IPS-11a (cell line): Measurements from ENCODE around the gene THAP9.
A peak's percentile ranks its signal among the peaks of the same experiment; 100 is the strongest.
"Not testable (repeated sequence)": the region's sequence is repeated elsewhere in the genome, so short reads cannot be mapped to it uniquely, and the experiment has no call there.

Experiments
- H3K4me3 ChIP-seq: one replicate; pipeline ENCODE4 v1.5.1; 2013; ENCODE audit warnings: low read depth, low read length, control low read depth

The THAP9 gene, protein sequence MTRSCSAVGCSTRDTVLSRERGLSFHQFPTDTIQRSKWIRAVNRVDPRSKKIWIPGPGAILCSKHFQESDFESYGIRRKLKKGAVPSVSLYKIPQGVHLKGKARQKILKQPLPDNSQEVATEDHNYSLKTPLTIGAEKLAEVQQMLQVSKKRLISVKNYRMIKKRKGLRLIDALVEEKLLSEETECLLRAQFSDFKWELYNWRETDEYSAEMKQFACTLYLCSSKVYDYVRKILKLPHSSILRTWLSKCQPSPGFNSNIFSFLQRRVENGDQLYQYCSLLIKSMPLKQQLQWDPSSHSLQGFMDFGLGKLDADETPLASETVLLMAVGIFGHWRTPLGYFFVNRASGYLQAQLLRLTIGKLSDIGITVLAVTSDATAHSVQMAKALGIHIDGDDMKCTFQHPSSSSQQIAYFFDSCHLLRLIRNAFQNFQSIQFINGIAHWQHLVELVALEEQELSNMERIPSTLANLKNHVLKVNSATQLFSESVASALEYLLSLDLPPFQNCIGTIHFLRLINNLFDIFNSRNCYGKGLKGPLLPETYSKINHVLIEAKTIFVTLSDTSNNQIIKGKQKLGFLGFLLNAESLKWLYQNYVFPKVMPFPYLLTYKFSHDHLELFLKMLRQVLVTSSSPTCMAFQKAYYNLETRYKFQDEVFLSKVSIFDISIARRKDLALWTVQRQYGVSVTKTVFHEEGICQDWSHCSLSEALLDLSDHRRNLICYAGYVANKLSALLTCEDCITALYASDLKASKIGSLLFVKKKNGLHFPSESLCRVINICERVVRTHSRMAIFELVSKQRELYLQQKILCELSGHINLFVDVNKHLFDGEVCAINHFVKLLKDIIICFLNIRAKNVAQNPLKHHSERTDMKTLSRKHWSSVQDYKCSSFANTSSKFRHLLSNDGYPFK

DNA sequence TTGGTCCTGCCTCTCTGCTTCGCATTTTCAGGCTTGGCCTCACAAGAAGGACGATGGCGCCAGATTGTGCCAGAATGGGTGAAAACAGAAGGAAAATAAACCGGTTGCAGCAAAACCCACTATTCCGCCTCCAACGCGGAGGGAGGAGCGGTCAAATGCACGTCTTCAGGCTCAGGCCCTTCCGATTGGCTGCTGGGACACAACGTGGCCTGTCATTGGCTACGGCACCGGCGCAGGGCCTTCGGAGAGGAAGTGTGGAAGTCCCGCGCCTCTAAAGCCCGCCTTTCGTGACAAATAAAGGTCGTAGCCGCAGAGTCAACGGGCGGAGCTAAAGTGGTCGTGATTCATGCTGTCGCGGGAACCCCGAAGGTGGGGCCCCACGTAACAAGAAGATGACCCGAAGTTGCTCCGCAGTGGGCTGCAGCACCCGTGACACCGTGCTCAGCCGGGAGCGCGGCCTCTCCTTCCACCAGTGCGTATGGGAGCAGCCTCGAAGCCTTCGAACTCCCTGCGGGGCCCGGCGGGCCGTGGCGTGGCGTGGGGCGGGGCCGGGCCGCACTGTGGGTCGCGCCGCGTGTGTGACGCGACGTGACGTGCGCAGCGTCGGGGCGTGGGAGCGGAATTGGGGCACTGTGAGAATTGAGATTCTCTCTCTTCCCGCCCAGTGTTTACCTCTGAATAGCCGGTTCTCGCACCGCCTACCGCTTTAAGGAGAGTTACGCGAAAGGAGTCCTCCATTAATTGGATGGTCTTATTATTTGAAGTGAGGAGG is at the start of gene THAP9:
TSS of gene THAP9 (plus strand) at position 325 of the 772 bp plus-strand sequence. CDS start at position 393, 68 bp downstream.
- H3K4me3 ChIP-seq: peak within 1 kb of the TSS; percentile 95

GRCh38 chr4:82851318-82851717 is 49.2 kb upstream of the THAP9 start:
- no peak overlapping the region for H3K4me3 ChIP-seq

DNA sequence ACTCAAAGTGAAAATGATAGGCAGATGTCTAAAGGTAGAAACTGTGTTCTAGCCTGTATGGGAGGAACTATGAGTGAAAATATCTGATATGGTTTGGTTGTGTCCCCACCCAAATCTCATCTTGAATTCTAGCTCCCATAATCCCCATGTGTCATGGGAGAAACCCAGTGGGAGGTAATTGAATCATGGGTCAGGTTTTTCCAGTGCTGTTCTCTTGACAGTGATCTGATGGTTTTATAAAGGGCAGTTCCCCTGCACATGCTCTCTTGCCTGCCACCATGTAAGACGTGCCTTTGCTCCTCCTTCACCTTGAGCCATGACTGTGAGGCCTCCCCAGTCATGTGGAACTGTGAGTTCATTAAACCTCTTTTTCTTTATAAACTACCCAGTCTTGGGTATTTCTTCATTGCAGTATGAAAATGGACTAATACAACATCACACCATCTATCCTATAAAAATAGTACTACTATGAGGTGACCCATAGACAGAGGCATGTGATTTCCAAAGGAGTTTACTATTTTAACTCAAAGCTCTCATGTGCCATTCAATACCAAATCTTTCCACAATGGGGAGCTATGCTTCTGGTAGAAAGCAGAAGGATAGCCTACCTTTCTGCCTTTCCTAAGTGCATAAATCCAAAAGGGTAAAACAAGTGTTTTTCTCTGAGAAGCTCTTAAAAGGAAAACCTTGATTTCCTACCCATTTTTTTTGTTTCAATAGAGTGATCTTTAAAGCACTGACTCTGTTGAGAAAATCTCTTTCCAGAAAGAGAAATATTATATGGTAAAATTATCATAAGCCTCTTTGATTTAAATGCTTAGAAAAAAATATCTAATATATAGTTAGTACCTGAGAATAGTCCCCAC is 48.4 kb upstream of the THAP9 start:
- H3K4me3 ChIP-seq: no peak overlapping the region

- H3K4me3 ChIP-seq: no peak overlapping the region
Measured at GRCh38 chr4:82852751-82853285, 47.7 kb upstream of the THAP9 start.

DNA sequence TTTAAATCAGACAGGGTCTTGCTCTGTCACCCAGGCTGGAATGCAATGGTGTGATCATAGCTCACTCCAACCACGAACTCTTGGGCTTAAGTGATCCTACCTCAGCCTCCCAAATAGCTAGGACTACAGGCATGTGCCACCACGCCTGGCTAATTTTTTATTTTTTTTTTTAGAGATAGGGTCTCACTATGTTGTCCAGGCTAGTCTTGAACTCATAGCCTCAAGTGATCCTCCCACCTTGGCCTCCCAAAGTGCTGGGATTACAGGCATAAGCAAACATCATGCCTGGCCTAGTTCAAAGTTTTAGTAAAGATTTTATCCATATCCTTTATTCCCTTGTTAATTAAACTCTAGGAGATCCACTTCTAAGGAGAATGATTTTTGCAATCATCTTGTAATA is 40.0 kb upstream of the THAP9 start:
- not testable (repeated sequence) for H3K4me3 ChIP-seq

- H3K4me3 ChIP-seq: no peak overlapping the region
Measured at GRCh38 chr4:82861529-82861928, 39.0 kb upstream of the THAP9 start.

DNA sequence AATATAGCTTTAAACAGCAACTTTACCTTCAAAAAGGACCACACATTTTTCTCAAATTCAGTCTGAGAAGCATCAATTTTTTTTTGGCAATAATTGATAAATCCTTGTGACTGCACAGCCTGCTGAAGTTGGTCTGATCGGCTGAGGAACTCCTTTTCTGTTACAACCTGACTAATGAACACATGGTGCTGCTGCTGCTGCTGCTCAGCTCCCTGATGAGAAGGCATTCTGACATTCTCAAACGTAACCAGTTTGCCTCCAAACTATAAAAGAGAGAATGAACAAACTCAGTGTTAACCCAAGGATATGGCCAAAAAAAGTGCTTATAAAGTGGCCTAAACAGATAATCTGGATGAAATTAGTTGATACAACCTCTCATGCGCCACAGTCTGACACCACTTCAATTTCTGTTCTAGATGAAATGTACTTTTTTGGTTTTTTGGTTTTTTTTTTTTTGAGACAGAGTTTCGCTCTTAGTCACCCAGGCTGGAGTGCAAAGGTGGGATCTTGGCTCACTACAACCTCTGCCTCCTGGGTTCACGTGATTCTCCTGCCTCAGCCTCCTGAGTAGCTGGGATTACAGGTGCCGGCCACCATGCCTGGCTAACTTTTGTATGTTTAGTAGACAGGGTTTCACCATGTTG is 36.1 kb upstream of the THAP9 start:
- no peak overlapping the region for H3K4me3 ChIP-seq

GRCh38 chr4:82865592-82865991 is 34.9 kb upstream of the THAP9 start:
- no peak overlapping the region for H3K4me3 ChIP-seq

DNA sequence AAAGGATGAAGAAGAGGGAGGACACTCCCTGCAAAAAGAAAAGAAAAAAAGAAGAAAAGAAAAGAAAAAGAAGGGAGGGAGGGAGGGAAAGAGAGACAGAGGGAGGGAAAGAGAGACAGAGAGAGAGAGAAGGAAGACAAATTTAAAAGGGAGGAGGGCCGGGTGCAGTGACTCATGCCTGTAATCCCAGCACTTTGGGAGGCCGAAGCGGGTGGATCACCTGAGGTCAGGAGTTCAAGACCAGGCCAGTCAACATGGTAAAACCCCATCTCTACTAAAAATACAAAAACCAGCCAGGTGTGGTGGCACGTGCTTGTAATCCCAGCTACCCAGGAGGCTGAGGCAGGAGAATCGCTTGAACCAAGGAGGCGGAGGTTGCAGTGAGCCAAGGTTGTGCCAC is 34.5 kb upstream of the THAP9 start:
- not testable (repeated sequence) for H3K4me3 ChIP-seq

DNA sequence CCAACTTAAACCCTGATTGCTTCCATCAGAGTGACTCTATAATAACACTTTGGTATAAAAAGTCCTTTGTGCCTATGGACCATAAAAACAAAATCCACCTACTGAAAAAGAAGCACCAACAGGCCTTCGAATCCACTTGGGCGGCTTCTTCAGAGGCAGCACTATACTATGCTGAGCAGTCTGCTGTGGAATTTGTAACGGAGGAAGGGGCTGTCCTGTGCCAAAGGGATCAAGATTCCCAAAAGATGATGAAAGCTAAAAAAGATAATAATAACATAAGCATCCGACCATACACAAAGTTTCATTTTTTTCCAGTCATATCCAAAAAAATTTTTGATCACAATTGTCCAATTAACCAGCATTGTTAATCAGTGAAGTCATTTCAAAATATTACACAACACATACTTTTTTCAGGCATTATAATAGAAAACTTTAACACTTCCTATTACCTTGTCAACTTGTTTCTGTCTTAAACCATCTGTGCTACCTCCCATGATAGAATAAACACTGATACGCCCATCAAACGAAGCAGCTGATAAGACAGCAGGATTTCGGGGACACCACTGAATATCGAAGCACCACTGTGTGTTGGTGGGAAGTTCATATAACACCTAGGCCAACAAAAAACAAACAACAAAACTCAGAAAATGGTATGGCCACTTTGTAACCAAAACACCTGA is 33.7 kb upstream of the THAP9 start:
- H3K4me3 ChIP-seq: no peak overlapping the region

GRCh38 chr4:82868572-82868971 is 32.0 kb upstream of the THAP9 start:
- no peak overlapping the region for H3K4me3 ChIP-seq

DNA sequence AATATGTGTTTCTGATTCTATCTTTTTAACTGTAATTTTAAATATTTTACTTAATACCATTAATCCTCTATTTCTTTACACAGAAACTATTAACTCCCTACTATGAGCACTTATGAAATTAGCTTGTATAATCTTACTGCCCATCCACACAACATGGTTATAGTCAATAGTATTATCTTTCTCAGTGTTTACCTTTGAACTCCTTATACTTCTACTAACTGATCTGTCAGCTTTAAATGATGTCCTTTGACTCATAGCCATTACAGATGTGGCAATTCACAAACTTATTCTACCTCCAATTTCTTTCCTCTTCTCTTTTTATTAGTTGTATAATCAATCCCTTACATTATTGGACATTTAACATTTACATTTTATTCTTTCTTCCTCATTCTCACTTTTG is 15.1 kb upstream of the THAP9 start:
- no peak overlapping the region for H3K4me3 ChIP-seq

- no peak overlapping the region for H3K4me3 ChIP-seq
Measured at GRCh38 chr4:82886147-82886942, 14.2 kb upstream of the THAP9 start.

GRCh38 chr4:82889287-82889686 is 11.2 kb upstream of the THAP9 start:
- H3K4me3 ChIP-seq: peak overlapping the region; percentile 93

GRCh38 chr4:82890528-82890900 is 10.0 kb upstream of the THAP9 start:
- H3K4me3 ChIP-seq: peak overlapping the region; percentile 93

GRCh38 chr4:82890901-82891706 is 9.4 kb upstream of the THAP9 start, which contains the start of gene SEC31A:
TSS of gene SEC31A (minus strand) at chr4:82891153. CDS start at chr4:82881936, 9,217 bp downstream.
- H3K4me3 ChIP-seq: peak within 1 kb of the TSS; percentile 93
